ENCODE results near the gene MPI. TPM values are rescaled to one million over a fixed set of nuclear protein-coding genes. Genes with fewer than 3 reads are reported as not detected.
A peak's percentile ranks its signal among the peaks of the same experiment; 100 is the strongest.

MPI gene, protein sequence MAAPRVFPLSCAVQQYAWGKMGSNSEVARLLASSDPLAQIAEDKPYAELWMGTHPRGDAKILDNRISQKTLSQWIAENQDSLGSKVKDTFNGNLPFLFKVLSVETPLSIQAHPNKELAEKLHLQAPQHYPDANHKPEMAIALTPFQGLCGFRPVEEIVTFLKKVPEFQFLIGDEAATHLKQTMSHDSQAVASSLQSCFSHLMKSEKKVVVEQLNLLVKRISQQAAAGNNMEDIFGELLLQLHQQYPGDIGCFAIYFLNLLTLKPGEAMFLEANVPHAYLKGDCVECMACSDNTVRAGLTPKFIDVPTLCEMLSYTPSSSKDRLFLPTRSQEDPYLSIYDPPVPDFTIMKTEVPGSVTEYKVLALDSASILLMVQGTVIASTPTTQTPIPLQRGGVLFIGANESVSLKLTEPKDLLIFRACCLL
- 10 to 100 TPM; 23.5 to 69.7 (median 40.8) TPM for total RNA-seq
- long read RNA-seq, full-length matches to known transcripts: 2 of 4 reads
- long read RNA-seq, partial matches to known transcripts: 1 of 4 reads
- long read RNA-seq, other reads (novel, unspliced or antisense): 1 of 4 reads

DNA sequence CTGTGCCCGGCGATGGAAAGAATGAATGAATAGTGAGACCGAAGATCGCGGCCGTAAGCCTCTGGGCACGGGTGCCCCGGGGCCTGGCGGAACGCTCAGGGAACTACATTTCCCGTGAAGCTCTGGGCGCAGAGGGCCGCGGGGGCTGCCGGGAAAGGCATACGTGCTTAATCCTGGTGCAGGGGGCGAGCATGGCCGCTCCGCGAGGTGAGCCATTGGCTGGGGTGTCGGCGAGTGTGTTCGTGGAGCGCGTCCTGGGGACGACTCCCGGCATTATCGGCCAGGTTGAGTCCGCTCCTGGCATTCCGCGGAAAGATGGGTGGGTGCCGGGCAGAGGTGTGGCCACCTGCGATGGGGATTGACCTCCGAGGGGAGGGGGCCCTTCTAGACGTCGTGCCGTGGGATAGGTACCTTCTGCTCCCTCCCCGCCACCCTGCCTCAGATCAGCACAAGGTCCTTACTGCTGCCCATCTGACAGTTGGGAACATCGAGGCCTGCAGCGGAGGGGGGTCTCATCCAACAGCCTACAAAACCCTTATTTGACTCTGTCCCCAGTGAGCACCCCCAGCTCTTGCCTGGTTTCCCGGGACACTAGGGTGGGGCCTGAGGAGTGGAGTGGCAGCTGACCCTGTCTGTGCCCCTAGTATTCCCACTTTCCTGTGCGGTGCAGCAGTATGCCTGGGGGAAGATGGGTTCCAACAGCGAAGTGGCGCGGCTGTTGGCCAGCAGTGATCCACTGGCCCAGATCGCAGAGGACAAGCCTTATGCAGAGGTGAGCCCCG lies at the start of gene MPI:
Gene MPI, plus strand, starts transcription at position 160 of the 782 bp plus-strand sequence. Its CDS starts 32 bp downstream, at position 192.
- Histone ChIP-seq H3K27ac (peak within 1 kb of the TSS; percentile 50 to 90 (median 74)), H3K4me1 (peaks cover 0 to 29% (median 8%) of the 10 kb centered on the region in 4 donors), H3K36me3 (no peaks in the 10 kb centered on the region), H3K4me3 (peak within 1 kb of the TSS; percentile 94 to 99 (median 97)), H3K27me3 (no peaks in the 10 kb centered on the region), H3K9me3 (no peaks in the 10 kb centered on the region)
- intact Hi-C loops (cut with DNase I): no loop called here
- peak; percentile 88 to 90 (median 89) for DNase-seq
- ATAC-seq: peak; percentile 85 to 94 (median 90)
- 2% methylated on average over 9 of the region's 47 CpGs for WGBS (ENCODE audit: insufficient coverage, low coverage, low lambda C conversion rate, missing lambda C conversion rate)
- TF ChIP-seq, protein P1, sequence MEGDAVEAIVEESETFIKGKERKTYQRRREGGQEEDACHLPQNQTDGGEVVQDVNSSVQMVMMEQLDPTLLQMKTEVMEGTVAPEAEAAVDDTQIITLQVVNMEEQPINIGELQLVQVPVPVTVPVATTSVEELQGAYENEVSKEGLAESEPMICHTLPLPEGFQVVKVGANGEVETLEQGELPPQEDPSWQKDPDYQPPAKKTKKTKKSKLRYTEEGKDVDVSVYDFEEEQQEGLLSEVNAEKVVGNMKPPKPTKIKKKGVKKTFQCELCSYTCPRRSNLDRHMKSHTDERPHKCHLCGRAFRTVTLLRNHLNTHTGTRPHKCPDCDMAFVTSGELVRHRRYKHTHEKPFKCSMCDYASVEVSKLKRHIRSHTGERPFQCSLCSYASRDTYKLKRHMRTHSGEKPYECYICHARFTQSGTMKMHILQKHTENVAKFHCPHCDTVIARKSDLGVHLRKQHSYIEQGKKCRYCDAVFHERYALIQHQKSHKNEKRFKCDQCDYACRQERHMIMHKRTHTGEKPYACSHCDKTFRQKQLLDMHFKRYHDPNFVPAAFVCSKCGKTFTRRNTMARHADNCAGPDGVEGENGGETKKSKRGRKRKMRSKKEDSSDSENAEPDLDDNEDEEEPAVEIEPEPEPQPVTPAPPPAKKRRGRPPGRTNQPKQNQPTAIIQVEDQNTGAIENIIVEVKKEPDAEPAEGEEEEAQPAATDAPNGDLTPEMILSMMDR (IDR thresholded peaks at IDR 0.05): peak in 1 of 4 donors; percentile 14
- peak; percentile 50 for TF ChIP-seq POLR2A (IDR thresholded peaks at IDR 0.05)

DNA sequence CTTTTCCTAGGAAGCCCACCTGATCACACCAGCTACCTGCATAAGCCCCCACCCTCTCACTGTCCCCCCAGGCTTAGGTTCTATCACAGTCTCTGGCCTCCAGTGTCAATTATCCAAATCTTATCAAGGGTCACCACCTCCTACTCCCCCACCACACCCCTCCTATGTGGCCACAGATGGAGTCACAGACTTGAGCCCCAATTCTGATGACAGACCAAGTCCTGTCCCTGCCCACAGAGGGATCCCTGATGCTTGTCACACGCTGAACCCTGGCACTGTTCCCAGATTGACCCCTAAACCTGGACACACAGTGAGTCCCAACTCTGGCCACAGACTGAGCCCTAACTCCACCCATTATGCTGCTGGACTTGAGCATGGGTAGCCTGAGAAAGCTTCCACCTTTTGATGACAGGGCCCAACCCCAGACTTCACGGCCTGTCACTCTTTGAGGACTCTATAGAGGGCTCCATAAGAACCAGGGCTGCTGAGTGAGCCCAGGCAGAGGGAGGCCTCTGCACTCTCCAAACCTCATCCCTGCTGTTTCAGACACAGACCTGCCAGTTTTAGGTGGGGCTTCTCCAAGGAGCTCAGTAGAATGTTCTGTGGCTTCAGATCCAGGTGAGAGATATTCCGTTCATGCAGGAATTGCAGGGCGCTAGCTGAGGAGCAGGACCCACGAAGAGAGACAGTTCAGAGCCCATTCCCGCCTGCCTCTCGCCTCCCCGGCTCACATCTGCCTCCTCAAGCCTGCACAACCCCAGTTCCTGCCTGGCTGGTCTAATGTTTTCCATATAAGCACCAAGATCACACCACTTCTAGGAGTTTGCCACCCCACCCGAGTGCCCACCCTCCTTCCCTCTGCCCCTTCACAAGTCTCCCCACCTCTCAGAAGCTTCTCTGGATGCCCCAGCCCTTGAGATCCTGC lies 48.7 kb upstream of the MPI start:
- H3K36me3 ChIP-seq: peaks cover 0 to 17% (median 0%) of the 10 kb centered on the region in 4 donors
- TF ChIP-seq POLR2A (IDR thresholded peaks at IDR 0.05): no peak
- TF ChIP-seq, protein P1 (IDR thresholded peaks at IDR 0.05): no peak
- H3K4me3 ChIP-seq: no peak overlapping the region
- H3K27me3 ChIP-seq: no peaks in the 10 kb centered on the region
- peaks cover 0 to 13% (median 5%) of the 10 kb centered on the region in 4 donors for H3K4me1 ChIP-seq
- ATAC-seq (no peak), DNase-seq (no peak)
- WGBS (ENCODE audit: insufficient coverage, low coverage, low lambda C conversion rate, missing lambda C conversion rate): 93% methylated on average over 4 of the region's 9 CpGs
- no peak overlapping the region for H3K27ac ChIP-seq
- intact Hi-C loops (cut with DNase I): no loop called here
- H3K9me3 ChIP-seq: no peaks in the 10 kb centered on the region

DNA sequence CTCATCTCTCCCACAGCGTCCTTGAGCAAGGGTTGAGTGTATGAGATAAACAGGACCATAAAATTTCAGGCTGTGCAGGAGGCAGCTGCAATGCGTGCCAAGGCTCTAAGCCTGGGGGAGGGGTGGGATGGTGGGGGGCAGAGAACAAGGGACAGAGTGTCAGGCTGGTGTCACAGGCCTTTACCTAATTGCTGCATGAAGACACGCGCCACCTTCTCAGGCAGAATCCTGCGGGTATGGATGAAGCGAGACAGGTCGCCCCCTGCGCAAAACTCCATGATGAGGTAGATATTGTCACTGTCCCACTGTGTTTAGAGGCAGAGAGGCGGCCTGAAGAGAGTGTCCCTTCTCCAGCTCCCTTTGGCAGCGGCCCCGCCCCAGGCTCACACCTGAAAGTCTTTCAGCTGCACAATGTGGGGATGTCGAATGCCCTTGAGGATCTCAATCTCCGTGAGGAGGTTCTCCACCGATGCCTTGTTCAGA lies 47.9 kb upstream of the MPI start:
- WGBS (ENCODE audit: insufficient coverage, low coverage, low lambda C conversion rate, missing lambda C conversion rate): 100% methylated on average over 1 of the region's 14 CpGs
- no peak for DNase-seq
- intact Hi-C loops (cut with DNase I): no loop called here

More for the DNA sequence above, 47.9 kb upstream of the MPI start:
- Histone ChIP-seq H3K36me3 (peaks cover 0 to 13% (median 0%) of the 10 kb centered on the region in 4 donors), H3K4me3 (peak overlapping the region; percentile 90 to 100 (median 95)), H3K27me3 (no peaks in the 10 kb centered on the region), H3K4me1 (peaks cover 0 to 13% (median 5%) of the 10 kb centered on the region in 4 donors), H3K9me3 (no peaks in the 10 kb centered on the region), H3K27ac (no peak overlapping the region)
- ATAC-seq: no peak
- TF ChIP-seq, protein P1 (IDR thresholded peaks at IDR 0.05): no peak
- TF ChIP-seq POLR2A (IDR thresholded peaks at IDR 0.05): no peak

All from right lobe of liver (tissue), 6 donors.